Sigmoid colon (tissue), 4 donors: ENCODE results near the gene LDLRAD4.

Experiments used
- CTCF ChIP-seq, 4 experiments: fragments of 450-650 bp in 3 of 4; fragments of 200-600 bp in 1 of 4; IDR thresholded peaks; one replicate each; pipeline ENCODE4 v1.5.1; 2016 to 2019; ENCODE audit warnings: antibody characterized with exemption in 4 of 4, mild to moderate bottlenecking in 3 of 4, moderate library complexity in 2 of 4
- EP300 ChIP-seq, 4 donors: sonication (generic); formaldehyde crosslinking; IDR thresholded peaks; one replicate each; pipeline ENCODE4 v1.6.1; 2017; ENCODE audit warnings: antibody characterized with exemption in 4 of 4

DNA sequence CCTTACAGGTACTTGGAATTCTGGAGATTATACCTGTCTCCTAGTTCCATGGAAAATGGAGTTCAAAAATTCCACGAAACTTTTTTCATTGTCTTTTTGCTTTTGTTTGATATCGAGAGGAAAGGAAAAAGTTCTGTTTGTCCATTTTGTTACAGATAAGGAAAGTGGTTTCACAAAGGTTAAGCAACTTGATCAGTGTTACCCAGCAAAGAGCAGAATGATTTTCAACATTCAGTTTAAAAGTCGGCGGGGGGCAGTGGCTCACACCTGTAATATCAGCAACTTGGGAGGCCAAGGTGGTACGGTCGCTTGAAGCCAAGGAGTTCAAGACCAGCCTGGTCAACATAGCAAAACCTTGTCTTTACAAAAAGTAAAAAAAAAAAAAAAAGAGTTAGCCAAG lies 118.8 kb downstream of the LDLRAD4 start:
- TF ChIP-seq CTCF (IDR thresholded peaks at IDR 0.05) (no peak), EP300 (IDR thresholded peaks at IDR 0.05) (no peak)
